Stimulated activated CD8-positive, alpha-beta memory T cell treated with anti-CD3 and anti-CD28 coated beads, Interleukin-7, amount 100 ng/mL, for 24 hours (primary cell): Measurements from ENCODE around the gene RFX3.
A peak's percentile ranks its signal among the peaks of the same experiment; 100 is the strongest.

Experiments
- DNase-seq: peaks from one replicate; pipeline ENCODE4 v3.0.0-alpha.2; 2020; ENCODE audit warnings: low read depth

The RFX3 gene

GRCh38 chr9:3205421-3206095, 320.2 kb downstream of the RFX3 start:
- DNase-seq = no peak

- no peak for DNase-seq
These were observed 325.4 kb downstream of the RFX3 start for GRCh38 chr9:3200331-3200774.

DNA sequence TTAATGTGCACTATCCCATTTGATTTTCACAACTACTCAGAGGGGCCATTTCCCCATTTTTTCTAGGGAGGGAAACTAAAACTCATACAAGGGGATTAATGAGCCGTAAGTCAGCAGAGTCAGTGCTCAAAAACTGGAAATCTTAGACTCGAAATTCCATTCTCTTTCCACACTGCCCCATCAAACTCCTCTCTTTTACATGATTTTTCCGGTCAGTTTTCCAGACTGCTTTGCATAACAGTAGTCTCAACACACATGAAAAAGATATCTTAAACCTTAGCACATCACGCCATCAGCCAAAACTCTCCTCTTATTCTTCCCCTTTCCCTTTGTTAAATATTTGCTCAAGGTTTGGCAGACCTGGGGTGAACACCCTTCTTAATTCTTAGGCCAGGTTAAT, 332.0 kb downstream of the RFX3 start:
- DNase-seq = no peak

DNA sequence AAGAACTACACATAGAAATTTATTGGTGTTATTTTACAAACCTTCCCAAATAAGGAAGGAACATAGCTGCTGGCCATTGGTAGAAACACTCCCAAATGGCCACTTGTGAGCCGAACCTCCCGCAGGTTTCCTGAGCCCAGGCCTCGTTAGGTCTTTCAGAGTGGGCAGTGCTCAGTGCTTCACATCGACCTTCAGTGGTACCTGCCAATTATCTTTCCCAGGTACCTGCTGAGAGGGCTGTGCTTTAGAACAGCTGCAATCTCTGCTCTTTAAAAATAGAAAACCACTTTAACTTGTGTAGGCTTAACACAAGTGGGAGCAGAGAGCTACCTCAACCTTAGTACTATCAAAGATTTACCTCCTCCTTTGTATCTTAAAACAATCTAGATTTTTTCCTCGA, 334.1 kb downstream of the RFX3 start:
- DNase-seq = no peak

- no peak for DNase-seq
These were observed 336.5 kb downstream of the RFX3 start for GRCh38 chr9:3189113-3189861.

GRCh38 chr9:3186751-3187150, 339.1 kb downstream of the RFX3 start:
- DNase-seq = no peak

GRCh38 chr9:3181049-3181953, 344.5 kb downstream of the RFX3 start:
- DNase-seq = peak; percentile 8

- DNase-seq = no peak
These were observed 345.1 kb downstream of the RFX3 start for GRCh38 chr9:3180696-3181048.

DNA sequence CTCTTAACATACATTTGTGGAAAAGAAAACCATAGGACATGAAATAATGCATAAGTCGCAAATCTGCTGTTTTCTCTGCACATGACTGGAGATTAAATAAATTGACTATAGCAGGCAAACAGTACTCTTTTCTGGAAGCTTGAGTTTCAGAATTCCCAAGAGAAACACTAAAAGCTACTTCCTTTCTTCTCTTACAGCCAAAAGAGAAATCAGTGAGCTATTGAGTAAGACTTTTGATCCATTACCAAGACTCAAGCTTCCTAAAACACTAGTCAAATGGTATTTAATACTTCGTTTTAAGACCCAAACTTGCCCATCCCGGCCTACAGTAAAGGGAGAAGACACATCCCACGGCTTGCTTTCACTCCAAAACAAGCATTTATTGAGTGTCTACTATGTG, 346.1 kb downstream of the RFX3 start:
- no peak for DNase-seq

DNA sequence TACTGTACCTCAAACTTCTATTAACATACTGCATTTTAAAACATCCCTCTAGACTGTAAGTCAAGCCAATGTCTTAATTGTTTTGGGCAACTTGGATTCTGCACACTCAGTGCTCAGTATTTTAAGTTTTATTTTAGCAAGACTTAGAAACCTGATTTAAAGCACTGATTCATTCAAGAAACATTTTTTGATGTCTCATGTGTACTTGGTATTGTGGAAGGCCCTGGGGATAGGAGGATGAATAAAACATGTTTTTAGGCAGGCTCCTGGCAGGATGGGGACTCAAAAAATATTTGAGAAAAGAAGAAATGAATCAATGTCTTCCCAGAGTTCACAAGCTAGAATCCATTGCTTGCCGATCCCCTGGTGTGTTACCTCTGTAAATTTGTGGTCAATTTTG, 347.9 kb downstream of the RFX3 start:
- no peak for DNase-seq

DNA sequence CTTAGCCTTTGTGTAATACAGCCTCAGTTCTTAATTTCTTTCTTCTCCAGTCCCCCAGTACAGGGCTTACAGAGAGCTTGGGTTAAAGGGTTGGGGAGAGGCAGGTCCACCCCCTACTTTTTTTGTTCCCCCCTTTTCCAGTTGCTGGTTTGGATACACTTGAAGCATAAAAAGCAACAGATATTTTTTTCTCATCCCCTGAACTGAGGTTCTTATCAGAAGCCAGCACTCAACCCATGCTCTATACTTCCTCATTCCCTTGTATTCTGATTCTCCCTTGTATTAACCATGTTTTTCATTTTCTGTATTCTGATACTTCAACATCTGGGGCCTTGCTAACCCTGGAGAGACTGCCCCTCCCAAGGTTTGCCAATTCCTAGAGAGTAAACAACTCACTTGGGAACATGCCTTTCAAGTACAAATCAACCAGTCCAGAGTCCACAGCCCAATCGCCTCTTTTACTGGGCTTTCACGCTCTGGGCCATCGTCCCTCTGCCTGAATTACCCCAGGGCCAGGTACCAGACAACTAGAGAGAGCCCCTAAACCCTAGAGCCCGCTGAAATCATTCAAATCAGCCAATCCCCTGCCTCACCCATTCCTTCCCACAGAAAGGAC, 348.5 kb downstream of the RFX3 start:
- DNase-seq = no peak

GRCh38 chr9:3173374-3173773, 352.4 kb downstream of the RFX3 start:
- no peak for DNase-seq

GRCh38 chr9:3170819-3171218, 355.0 kb downstream of the RFX3 start:
- no peak for DNase-seq
